Mucosa of descending colon (tissue), 3 donors: ENCODE measurements around the gene IRF8. TPM values are rescaled to one million over a fixed set of nuclear protein-coding genes. Genes with fewer than 3 reads are reported as not detected.

Source experiments
- ATAC-seq: fragments of 200-7000 bp; cut with Tn5 transposase; one replicate; pipeline ENCODE4 v1.9.1; 2020; ENCODE audit warnings: mild to moderate bottlenecking, moderate library complexity
- DNase-seq, 3 donors: peaks; one replicate each; pipeline ENCODE4 v3.0.0-alpha.2; 2020
- H3K36me3 ChIP-seq: fragments of 200-600 bp; one replicate; pipeline ENCODE4 v1.8.0; 2021; ENCODE audit warnings: low read depth, mild to moderate bottlenecking
- H3K4me1 ChIP-seq: fragments of 200-600 bp; one replicate; pipeline ENCODE4 v1.8.0; 2021; ENCODE audit warnings: low read depth, mild to moderate bottlenecking
- H3K4me3 ChIP-seq: fragments of 200-600 bp; one replicate; pipeline ENCODE4 v1.8.0; 2021; ENCODE audit warnings: mild to moderate bottlenecking
- H3K9me3 ChIP-seq: fragments of 200-600 bp; one replicate; pipeline ENCODE4 v1.8.0; 2021; ENCODE audit warnings: mild to moderate bottlenecking
- intact Hi-C, 2 donors: fragments of 100-400 bp; cut with DNase I in 1 of 2; cut with micrococcal nuclease in 1 of 2; formaldehyde crosslinking; loops; one replicate each; pipeline versions ENCODE4 v1.11.0 to v1.11.1; 2022; cut with DNase I, micrococcal nuclease
- total RNA-seq, 3 donors: library from RNA; stranded (reverse); fragmentation: NEBNext Ultra II Directional in 2 of 3; extraction: Animal tissue kit (Norgen Biotek cat#: 25700) in 2 of 3; gene quantifications; one replicate each; pipeline versions ENCODE4 v1.2.1 to v1.2.4, GENCODE V29; 2021 to 2023
- TF ChIP-seq, protein P1 (sequence below): fragments of 200-600 bp; IDR thresholded peaks from one replicate; pipeline ENCODE4 v1.8.0; 2022; ENCODE audit warnings: antibody characterized with exemption, mild to moderate bottlenecking
- donor health status: DM: no; HTN: no; CAD: no; lungs with moderate emphysema.
- donor health status: DM: no; HTN: no; CAD: no.
- donor health status: DM: no; HTN: yes; CAD: no.

IRF8 gene
- total RNA-seq, 3 donors from 2014 or later: 28.8 to 55.8 (median 36.5) TPM

DNA sequence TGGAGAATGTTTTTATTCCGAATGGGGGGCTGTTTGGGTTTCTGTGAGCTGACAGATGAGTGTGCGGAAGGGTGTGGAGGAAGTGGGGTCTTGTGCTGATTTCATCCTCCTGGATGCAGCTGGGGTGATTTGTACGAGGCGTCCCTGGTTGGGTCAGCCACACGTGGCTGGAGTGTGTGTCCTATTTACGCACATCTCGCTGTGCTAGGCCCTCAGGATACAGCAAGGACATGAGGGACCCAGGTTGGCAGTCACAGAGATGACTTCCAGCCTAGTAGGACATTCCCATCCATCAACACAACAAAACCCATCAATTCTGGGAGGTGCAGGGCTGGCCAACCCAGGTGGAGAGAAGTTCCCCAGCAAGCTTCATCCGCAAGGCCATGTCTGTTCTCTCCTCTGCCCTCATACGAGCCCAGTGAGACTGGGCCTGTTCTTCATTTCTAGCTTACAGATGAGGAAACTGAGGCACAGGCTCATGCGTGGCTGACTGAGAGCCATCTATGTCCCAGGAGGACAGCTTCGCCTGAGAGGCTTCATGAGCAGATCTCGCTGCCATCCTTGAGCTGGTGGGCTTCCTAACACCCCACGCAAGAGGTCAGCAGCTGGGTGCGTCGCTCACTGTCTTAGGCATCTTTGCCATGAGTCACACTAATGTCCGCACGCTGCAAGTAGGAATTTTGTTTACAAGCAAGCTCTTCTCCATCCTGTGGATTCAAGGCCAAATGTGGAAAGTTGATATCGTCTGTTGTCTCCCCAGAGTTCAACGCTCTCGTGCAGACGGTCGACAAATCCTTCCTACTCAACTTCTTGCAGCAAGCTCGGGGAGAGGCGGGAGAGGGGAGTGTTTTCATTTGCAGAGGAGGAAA, 24.4 kb downstream of the IRF8 start:
- H3K36me3 ChIP-seq: no peaks in the 10 kb centered on the region
- no peaks in the 10 kb centered on the region for H3K9me3 ChIP-seq
- H3K4me3 ChIP-seq: no peak overlapping the region
- TF ChIP-seq, protein P1, sequence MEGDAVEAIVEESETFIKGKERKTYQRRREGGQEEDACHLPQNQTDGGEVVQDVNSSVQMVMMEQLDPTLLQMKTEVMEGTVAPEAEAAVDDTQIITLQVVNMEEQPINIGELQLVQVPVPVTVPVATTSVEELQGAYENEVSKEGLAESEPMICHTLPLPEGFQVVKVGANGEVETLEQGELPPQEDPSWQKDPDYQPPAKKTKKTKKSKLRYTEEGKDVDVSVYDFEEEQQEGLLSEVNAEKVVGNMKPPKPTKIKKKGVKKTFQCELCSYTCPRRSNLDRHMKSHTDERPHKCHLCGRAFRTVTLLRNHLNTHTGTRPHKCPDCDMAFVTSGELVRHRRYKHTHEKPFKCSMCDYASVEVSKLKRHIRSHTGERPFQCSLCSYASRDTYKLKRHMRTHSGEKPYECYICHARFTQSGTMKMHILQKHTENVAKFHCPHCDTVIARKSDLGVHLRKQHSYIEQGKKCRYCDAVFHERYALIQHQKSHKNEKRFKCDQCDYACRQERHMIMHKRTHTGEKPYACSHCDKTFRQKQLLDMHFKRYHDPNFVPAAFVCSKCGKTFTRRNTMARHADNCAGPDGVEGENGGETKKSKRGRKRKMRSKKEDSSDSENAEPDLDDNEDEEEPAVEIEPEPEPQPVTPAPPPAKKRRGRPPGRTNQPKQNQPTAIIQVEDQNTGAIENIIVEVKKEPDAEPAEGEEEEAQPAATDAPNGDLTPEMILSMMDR: no peak
- no peaks in the 10 kb centered on the region for H3K4me1 ChIP-seq
- ATAC-seq: peak; percentile 21
- DNase-seq: peak in 1 of 3 donors; percentile 48
- intact Hi-C loops: no loop called here

DNA sequence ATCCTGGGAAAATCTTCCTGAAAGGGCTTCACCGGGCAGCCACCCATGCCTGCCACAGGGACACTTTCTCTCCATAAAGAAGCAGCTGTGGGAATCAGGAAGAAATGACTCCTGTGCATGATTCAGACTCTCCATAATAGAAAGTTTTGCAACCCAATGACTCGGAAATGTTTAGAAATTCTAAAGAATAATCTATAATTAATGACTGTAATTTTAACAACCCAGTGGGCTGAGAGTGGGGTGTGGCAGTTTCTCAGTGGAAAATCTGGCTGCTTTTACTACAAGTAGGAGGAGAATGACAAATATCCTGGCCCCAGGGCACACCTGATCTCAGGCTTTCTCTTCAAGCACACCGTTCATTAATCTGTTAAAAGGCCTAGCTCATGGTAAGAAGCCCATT, 25.7 kb downstream of the IRF8 start:
- ATAC-seq (no peak), DNase-seq (no peak)
- Histone ChIP-seq H3K4me3 (no peak overlapping the region), H3K36me3 (no peaks in the 10 kb centered on the region), H3K4me1 (no peaks in the 10 kb centered on the region), H3K9me3 (no peaks in the 10 kb centered on the region)
- intact Hi-C loops: no loop called here
- TF ChIP-seq, protein P1: no peak

DNA sequence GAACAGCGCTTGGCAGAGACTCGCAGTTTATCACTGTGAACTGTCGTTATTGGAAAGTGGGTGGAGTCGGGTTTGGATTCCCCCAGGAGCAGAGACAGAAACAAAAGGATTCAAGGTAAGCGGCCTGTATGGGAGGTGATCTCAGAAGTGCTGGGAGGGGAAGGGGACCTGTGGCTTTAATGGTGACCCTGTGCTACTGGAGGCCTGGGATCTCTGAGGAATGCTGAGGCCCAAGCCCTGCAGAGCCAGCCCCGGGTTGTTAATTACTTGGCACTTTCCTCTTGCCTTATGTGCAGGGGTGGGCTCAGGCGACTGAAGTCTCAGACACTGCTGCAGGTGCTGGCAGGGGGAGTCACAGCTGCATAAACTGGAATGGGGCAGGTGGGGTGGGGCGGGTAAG, 27.4 kb downstream of the IRF8 start:
- no peaks in the 10 kb centered on the region for H3K36me3 ChIP-seq
- H3K4me1 ChIP-seq: no peaks in the 10 kb centered on the region
- no peak overlapping the region for H3K4me3 ChIP-seq
- DNase-seq (peak in 1 of 3 donors; percentile 11), ATAC-seq (no peak)
- intact Hi-C loops: no loop called here
- TF ChIP-seq, protein P1: no peak
- H3K9me3 ChIP-seq: no peaks in the 10 kb centered on the region

- DNase-seq: peak in 1 of 3 donors; percentile 41
- Histone ChIP-seq H3K36me3 (no peaks in the 10 kb centered on the region), H3K9me3 (no peaks in the 10 kb centered on the region), H3K4me3 (no peak overlapping the region), H3K4me1 (no peaks in the 10 kb centered on the region)
- TF ChIP-seq, protein P1: no peak
- intact Hi-C loops: no loop called here
- ATAC-seq: no peak
Observed at GRCh38 chr16:85927371-85927770, 28.4 kb downstream of the IRF8 start.

GRCh38 chr16:85927959-85928358, 29.0 kb downstream of the IRF8 start:
- Histone ChIP-seq H3K9me3 (no peaks in the 10 kb centered on the region), H3K4me3 (no peak overlapping the region), H3K36me3 (no peaks in the 10 kb centered on the region), H3K4me1 (no peaks in the 10 kb centered on the region)
- TF ChIP-seq, protein P1: no peak
- intact Hi-C loops: no loop called here
- DNase-seq: no peak
- ATAC-seq: no peak
